ENCODE results near the gene LAMB4.

- TF ChIP-seq CTCF (IDR thresholded peaks at IDR 0.05 in 8 of 11, conservative IDR thresholded peaks at IDR 0.05 in 3 of 11) (no peak), POLR2AphosphoS5 (IDR thresholded peaks at IDR 0.05) (no peak)
These were observed 26.4 kb downstream of the LAMB4 start for GRCh38 chr7:108103558-108104298.
